D721Med (cell line): ENCODE data around the gene EBLN1.

Experiments used
- DNase-seq: peaks from one replicate; pipeline ENCODE4 v3.0.0; 2011; ENCODE audit warnings: low spot score; ENCODE audit not compliant: insufficient read length
- FAIRE-seq: peaks from 2 replicates; lab custom pipeline; 2011; peaks lifted over from hg19 to GRCh38; lab: Jason Lieb, UNC
- TF ChIP-seq, protein P1 (sequence below): IDR thresholded peaks from 2 replicates; pipeline ENCODE4 v1.5.1; 2012; ENCODE audit warnings: mild to moderate bottlenecking, control low read depth; ENCODE audit not compliant: insufficient read depth; ENCODE audit errors: missing control alignments

EBLN1 gene

DNA sequence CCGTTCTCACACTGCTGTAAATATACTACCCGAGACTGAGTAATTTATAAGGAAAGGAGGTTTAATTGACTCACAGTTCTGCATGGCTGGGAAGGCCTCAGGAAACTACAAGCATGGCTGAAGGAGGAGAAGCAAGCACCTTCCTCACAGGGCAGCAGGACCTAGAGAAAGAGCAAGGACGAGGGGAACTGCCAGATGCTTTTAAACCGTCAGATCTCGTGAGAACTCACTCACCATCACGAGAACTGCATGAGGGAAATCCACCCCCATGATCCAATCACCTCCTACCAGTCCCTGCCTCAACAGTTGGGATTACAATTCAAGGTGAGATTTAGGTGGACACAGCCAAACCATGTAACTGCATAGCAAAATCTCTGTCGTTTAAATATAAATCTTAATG, at the start of gene EBLN1:
Gene EBLN1, minus strand, starts transcription at position 174 of the 400 bp plus-strand sequence. CDS start 8,032 bp downstream, outside the sequence.
- TF ChIP-seq, protein P1, sequence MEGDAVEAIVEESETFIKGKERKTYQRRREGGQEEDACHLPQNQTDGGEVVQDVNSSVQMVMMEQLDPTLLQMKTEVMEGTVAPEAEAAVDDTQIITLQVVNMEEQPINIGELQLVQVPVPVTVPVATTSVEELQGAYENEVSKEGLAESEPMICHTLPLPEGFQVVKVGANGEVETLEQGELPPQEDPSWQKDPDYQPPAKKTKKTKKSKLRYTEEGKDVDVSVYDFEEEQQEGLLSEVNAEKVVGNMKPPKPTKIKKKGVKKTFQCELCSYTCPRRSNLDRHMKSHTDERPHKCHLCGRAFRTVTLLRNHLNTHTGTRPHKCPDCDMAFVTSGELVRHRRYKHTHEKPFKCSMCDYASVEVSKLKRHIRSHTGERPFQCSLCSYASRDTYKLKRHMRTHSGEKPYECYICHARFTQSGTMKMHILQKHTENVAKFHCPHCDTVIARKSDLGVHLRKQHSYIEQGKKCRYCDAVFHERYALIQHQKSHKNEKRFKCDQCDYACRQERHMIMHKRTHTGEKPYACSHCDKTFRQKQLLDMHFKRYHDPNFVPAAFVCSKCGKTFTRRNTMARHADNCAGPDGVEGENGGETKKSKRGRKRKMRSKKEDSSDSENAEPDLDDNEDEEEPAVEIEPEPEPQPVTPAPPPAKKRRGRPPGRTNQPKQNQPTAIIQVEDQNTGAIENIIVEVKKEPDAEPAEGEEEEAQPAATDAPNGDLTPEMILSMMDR: no peak
- no peak for DNase-seq
- no peak for FAIRE-seq

DNA sequence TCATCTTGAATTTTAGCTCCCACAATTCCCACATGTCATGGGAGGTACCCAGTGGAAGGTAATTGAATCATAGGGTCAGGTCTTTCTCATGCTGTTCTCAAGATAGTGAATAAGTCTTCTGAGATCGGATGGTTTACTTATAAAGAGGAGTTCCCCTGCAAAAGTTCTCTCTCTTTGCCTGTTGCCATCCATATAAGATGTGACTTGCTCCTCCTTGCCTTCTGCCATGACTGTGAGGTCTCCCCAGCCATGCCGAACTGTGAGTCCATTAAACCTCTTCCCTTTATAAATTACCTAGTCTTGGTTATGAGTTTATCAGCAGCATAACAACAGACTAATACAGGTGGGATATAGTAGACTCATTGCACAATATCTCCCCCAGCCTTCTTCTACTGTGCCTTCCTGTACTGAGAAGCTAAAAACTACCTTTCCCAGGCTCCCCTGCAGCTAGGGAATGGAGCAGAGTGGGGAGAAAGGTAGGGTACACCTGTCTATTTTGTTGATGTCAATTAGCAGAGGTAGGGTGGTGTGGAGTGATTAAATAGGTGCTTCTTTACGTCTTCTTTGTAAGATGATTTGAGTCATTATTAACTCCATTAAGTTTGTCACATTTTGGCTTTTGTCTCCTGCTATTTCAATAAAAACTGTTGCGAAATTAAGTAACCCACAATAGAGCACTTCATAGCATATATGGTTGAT, 48.2 kb upstream of the EBLN1 start:
- TF ChIP-seq, protein P1: no peak
- FAIRE-seq: no peak

DNA sequence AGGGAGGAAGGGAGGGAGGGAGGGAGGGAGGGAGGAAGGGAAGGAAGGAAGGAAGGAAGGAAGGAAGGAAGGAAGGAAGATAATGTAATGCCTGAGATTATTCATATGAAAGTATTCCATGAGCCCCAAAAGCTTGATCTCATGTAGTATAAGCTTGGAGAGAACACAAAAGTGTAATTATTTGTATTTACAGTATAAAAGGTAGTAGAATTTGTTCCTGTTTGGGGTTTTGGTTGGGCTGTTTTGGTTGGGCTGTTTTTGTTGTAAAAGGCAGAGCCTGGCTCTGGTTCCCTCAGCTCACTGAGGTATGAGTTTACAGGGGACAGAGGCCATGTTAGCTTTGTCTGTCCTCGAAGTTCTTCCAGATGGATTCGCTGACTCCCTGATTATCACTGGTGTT, 45.3 kb upstream of the EBLN1 start:
- DNase-seq (no peak), FAIRE-seq (no peak)
- TF ChIP-seq, protein P1: no peak

More for the DNA sequence above, 48.2 kb upstream of the EBLN1 start:
- DNase-seq: no peak

- no peak for DNase-seq
- no peak for FAIRE-seq
- TF ChIP-seq, protein P1: peak; percentile 15
Measured at GRCh38 chr10:22259280-22259679, 41.5 kb upstream of the EBLN1 start.

GRCh38 chr10:22258471-22258870, 40.7 kb upstream of the EBLN1 start:
- DNase-seq (no peak), FAIRE-seq (no peak)
- TF ChIP-seq, protein P1: no peak

DNA sequence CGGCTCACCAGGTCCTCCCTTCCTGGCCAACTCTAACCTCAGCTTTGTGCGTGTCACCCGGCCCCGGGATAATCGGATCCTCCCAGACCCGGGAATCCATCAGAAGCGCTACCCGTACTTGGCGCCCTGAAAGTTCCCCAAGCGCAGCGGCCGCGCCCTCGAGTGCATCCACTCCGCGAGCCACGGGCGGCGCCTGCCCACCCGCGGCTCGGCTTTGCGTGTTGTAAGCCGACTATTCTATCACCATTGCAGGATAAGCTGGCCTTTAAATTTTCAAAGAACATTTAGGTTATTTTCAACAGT, 35.7 kb upstream of the EBLN1 start:
- TF ChIP-seq, protein P1: no peak
- DNase-seq (no peak), FAIRE-seq (no peak)

DNA sequence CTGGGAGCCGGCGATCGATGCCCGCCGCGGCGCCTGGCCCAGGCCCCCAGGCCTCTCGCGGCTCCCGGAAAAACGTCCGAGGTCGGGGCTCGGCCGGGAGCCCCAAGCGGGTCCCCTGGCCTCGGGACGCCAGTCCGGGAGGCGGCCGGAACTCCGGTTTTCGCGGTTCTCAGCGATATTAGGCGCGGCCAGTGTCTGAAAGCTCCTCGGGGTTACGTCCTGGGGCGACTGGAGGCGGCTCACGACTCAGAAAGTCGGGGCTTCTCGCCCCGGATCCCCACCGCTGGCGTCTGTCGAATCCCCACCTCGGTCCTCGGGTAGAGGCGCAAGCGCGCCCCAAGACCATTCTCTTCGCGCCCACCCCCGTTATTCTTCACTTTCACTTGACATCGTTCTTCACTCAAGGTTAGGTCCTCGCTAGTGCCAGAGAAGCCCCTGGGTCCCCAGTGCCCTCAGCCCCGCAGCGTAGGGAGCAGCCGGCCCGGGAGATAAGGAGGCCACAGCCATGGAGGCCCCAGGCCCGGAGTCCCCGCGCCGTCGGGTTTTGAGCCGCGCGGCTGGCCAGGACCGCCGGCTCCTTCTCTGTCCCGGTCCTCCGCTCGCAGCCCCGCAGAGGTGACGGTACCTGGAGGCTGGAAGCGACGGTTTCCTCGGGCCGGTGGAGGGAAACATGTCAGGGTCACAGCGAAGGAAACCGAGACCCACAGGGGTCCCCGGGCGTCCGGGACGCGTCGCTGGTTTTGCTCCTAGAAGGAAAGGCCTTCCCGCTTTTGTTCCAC, 35.2 kb upstream of the EBLN1 start:
- TF ChIP-seq, protein P1: no peak
- DNase-seq (no peak), FAIRE-seq (no peak)
